Endothelial cell (in vitro differentiated cells): ENCODE results near the gene USP15. TPM values are rescaled to one million over a fixed set of nuclear protein-coding genes. Genes with fewer than 3 reads are reported as not detected.

Experiments used
- DNase-seq: peaks from one replicate; pipeline ENCODE4 v3.0.0; 2021; ENCODE audit warnings: low spot score
- H3K27ac Mint-ChIP-seq: one replicate; pipeline ENCODE4 v1.8.0; 2021; ENCODE audit warnings: mixed read lengths, inconsistent platforms; ENCODE audit not compliant: unreplicated experiment
- H3K27me3 Mint-ChIP-seq: one replicate; pipeline ENCODE4 v1.8.0; 2021; ENCODE audit warnings: mild to moderate bottlenecking, moderate library complexity, mixed read lengths, inconsistent platforms; ENCODE audit not compliant: unreplicated experiment
- H3K36me3 Mint-ChIP-seq: one replicate; pipeline ENCODE4 v1.8.0; 2021; ENCODE audit warnings: mild to moderate bottlenecking, low read depth, mixed read lengths, inconsistent platforms; ENCODE audit not compliant: unreplicated experiment
- H3K4me1 Mint-ChIP-seq: one replicate; pipeline ENCODE4 v1.8.0; 2021; ENCODE audit warnings: mild to moderate bottlenecking, mixed read lengths, inconsistent platforms; ENCODE audit not compliant: unreplicated experiment
- H3K4me3 Mint-ChIP-seq: one replicate; pipeline ENCODE4 v1.8.0; 2021; ENCODE audit warnings: mild to moderate bottlenecking, mixed read lengths, inconsistent platforms; ENCODE audit not compliant: unreplicated experiment
- H3K9me3 Mint-ChIP-seq: one replicate; pipeline ENCODE4 v1.8.0; 2021; ENCODE audit warnings: mixed read lengths, inconsistent platforms; ENCODE audit not compliant: unreplicated experiment
- CTCF ChIP-seq: fragments of 200-600 bp; sonication (generic); IDR thresholded peaks from one replicate; pipeline ENCODE4 v1.5.0; 2021; ENCODE audit warnings: antibody characterized with exemption; ENCODE audit not compliant: unreplicated experiment
- total RNA-seq: library from RNA; stranded (reverse); fragmentation: NEBNext Ultra II Directional; extraction: Animal tissue kit (Norgen Biotek cat#: 25700); gene quantifications from one replicate; pipeline ENCODE4 v1.2.1, GENCODE V29; 2021; ENCODE audit not compliant: unreplicated experiment

USP15 gene
- total RNA-seq, 1 donor from 2014 or later: 98.2 TPM

DNA sequence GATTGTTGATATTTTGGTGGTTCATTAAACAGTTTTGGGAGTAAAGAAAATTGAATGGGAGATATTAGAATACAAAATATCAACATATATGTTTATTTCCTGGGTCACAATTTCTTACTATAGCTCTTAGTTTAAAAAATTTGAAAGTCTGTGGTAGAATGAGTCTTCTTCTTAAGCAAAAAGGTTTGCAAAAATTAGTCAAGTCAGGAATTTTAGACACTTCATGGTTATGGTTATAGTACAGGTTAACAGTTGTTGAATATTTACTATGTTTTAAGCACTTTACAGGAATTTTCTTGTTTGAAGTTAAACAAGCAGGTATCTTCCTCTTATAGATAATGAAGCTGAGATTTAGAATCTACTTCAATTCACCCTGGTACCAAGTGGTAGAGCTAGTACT is 56.8 kb downstream of the USP15 start:
- no peak overlapping the region for H3K27ac Mint-ChIP-seq
- no peak for DNase-seq
- H3K9me3 Mint-ChIP-seq: no peaks in the 10 kb centered on the region
- H3K4me1 Mint-ChIP-seq: peaks cover 15% of the 10 kb centered on the region
- H3K27me3 Mint-ChIP-seq: peaks cover 6% of the 10 kb centered on the region
- TF ChIP-seq CTCF: no peak
- peaks cover 26% of the 10 kb centered on the region for H3K36me3 Mint-ChIP-seq
- no peak overlapping the region for H3K4me3 Mint-ChIP-seq

- H3K9me3 Mint-ChIP-seq: no peaks in the 10 kb centered on the region
- peaks cover 6% of the 10 kb centered on the region for H3K27me3 Mint-ChIP-seq
- H3K36me3 Mint-ChIP-seq: peaks cover 36% of the 10 kb centered on the region
- no peak overlapping the region for H3K27ac Mint-ChIP-seq
- peaks cover 15% of the 10 kb centered on the region for H3K4me1 Mint-ChIP-seq
- H3K4me3 Mint-ChIP-seq: peak overlapping the region; percentile 17
- no peak for DNase-seq
- no peak for TF ChIP-seq CTCF
Observed at GRCh38 chr12:62319058-62319457, 58.9 kb downstream of the USP15 start.

GRCh38 chr12:62320054-62320453 is 59.9 kb downstream of the USP15 start:
- TF ChIP-seq CTCF: no peak
- peak overlapping the region; percentile 58 for H3K27ac Mint-ChIP-seq
- no peaks in the 10 kb centered on the region for H3K9me3 Mint-ChIP-seq
- peaks cover 15% of the 10 kb centered on the region for H3K4me1 Mint-ChIP-seq
- H3K27me3 Mint-ChIP-seq: peaks cover 6% of the 10 kb centered on the region
- DNase-seq: no peak
- peak overlapping the region; percentile 53 for H3K4me3 Mint-ChIP-seq
- H3K36me3 Mint-ChIP-seq: peaks cover 36% of the 10 kb centered on the region

DNA sequence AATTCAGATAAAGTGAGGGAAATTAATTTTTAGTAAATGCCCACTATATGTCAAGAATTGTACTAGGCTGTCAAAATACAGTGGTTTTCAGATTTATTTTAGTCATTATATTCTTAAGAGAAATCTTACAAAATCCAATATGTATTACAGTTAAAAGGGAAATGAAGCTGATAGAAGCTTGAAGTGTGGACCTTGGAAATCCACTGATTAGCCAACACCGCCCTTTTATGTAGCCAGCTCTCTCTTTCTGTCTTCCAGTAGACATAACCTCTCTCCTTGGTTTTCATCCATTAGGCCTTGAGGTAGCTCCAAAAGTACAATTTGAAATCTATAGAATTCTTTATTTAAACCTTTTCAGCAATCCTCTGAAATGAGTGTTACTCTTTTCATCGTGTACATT is 63.2 kb downstream of the USP15 start:
- Mint-ChIP-seq H3K27ac (no peak overlapping the region), H3K4me1 (peaks cover 10% of the 10 kb centered on the region)

More for the DNA sequence above, 63.2 kb downstream of the USP15 start:
- DNase-seq: no peak
- no peak for TF ChIP-seq CTCF
- H3K4me3 Mint-ChIP-seq: no peak overlapping the region
- peaks cover 30% of the 10 kb centered on the region for H3K36me3 Mint-ChIP-seq
- no peaks in the 10 kb centered on the region for H3K9me3 Mint-ChIP-seq
- peaks cover 6% of the 10 kb centered on the region for H3K27me3 Mint-ChIP-seq
